ENCODE results near the gene CLIC4. TPM values are rescaled to one million over a fixed set of nuclear protein-coding genes. Genes with fewer than 3 reads are reported as not detected.

Gene CLIC4
- total and polyA plus RNA-seq, 10 of the 15 experiments (the other 5 are each of a cell fraction or from before 2014, with no cell fraction given): 20.4 to 107 (median 69.6) TPM

DNA sequence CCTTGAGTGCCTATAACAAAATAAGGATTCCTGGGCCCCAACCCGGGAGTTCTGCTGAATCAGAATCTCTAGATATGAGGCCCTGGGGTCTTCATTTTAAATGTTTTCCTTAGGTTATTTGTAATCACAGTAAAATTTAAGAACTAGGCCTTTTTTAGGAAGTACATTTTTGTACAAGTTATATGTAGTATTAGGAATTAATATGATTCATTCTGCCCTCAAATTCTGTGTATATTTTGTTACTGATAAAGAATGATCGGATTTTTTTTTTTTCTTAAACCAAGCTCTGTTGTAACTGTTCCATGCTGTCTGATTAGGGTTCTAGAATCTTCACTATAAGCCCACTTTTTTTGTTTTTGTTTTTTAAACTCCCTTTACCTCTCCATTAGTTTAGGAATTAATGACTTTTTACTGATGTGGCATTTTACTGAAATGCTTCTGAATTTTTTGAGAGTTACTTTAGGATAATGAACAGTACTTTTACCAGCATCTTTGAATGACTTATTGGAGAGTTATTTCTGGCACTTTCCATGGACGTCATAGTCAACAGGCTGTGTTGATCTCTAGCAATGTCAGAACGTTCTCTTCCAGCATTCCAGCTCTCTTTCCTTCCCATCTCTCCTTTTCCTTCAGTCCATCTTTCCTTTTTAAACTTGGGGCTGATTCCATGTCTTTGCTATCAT lies 48.3 kb downstream of the CLIC4 start:
- RAD21 ChIA-PET (ENCODE audit: unreplicated experiment): no interaction called here
- no peak for FAIRE-seq
- ATAC-seq: no peak
- DNase-seq (ENCODE audit: low read depth, low spot score): no peak
- SMC1A ChIA-PET (ENCODE audit: uncharacterized antibody, unreplicated experiment): no interaction called here
- TF ChIP-seq ATF7 (IDR thresholded peaks at IDR 0.05; ENCODE audit: low read depth) (no peak), RUNX3 (IDR thresholded peaks at IDR 0.05; ENCODE audit: low read length) (no peak), NFXL1 (IDR thresholded peaks at IDR 0.05; ENCODE audit: borderline replicate concordance) (no peak), PML (IDR thresholded peaks at IDR 0.05; ENCODE audit: low read length) (no peak), CHD2 (IDR thresholded peaks at IDR 0.05; ENCODE audit: borderline replicate concordance, low read depth, low read length) (no peak), SREBF1 (IDR thresholded peaks at IDR 0.05; ENCODE audit: low read length) (no peak), YBX1 (IDR thresholded peaks at IDR 0.05) (no peak), SMARCA5 (IDR thresholded peaks at IDR 0.05) (no peak), DPF2 (IDR thresholded peaks at IDR 0.05) (no peak), ZNF274 (IDR thresholded peaks at IDR 0.05; ENCODE audit: insufficient read depth, insufficient read length) (no peak), IRF4 (IDR thresholded peaks at IDR 0.05; ENCODE audit: low read depth, low read length) (no peak), ESRRA (IDR thresholded peaks at IDR 0.05; ENCODE audit: low read length) (no peak), SPI1 (IDR thresholded peaks at IDR 0.05; ENCODE audit: borderline replicate concordance, insufficient read depth, low read depth, low read length) (no peak), MEF2A (IDR thresholded peaks at IDR 0.05; ENCODE audit: insufficient read depth, low read depth, low read length) (no peak), TCF7 (IDR thresholded peaks at IDR 0.05; ENCODE audit: borderline replicate concordance) (no peak)
- TF ChIP-seq, protein P1, sequence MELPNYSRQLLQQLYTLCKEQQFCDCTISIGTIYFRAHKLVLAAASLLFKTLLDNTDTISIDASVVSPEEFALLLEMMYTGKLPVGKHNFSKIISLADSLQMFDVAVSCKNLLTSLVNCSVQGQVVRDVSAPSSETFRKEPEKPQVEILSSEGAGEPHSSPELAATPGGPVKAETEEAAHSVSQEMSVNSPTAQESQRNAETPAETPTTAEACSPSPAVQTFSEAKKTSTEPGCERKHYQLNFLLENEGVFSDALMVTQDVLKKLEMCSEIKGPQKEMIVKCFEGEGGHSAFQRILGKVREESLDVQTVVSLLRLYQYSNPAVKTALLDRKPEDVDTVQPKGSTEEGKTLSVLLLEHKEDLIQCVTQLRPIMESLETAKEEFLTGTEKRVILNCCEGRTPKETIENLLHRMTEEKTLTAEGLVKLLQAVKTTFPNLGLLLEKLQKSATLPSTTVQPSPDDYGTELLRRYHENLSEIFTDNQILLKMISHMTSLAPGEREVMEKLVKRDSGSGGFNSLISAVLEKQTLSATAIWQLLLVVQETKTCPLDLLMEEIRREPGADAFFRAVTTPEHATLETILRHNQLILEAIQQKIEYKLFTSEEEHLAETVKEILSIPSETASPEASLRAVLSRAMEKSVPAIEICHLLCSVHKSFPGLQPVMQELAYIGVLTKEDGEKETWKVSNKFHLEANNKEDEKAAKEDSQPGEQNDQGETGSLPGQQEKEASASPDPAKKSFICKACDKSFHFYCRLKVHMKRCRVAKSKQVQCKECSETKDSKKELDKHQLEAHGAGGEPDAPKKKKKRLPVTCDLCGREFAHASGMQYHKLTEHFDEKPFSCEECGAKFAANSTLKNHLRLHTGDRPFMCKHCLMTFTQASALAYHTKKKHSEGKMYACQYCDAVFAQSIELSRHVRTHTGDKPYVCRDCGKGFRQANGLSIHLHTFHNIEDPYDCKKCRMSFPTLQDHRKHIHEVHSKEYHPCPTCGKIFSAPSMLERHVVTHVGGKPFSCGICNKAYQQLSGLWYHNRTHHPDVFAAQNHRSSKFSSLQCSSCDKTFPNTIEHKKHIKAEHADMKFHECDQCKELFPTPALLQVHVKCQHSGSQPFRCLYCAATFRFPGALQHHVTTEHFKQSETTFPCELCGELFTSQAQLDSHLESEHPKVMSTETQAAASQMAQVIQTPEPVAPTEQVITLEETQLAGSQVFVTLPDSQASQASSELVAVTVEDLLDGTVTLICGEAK (IDR thresholded peaks at IDR 0.05; ENCODE audit: borderline replicate concordance): no peak
- TF ChIP-seq, protein P2, sequence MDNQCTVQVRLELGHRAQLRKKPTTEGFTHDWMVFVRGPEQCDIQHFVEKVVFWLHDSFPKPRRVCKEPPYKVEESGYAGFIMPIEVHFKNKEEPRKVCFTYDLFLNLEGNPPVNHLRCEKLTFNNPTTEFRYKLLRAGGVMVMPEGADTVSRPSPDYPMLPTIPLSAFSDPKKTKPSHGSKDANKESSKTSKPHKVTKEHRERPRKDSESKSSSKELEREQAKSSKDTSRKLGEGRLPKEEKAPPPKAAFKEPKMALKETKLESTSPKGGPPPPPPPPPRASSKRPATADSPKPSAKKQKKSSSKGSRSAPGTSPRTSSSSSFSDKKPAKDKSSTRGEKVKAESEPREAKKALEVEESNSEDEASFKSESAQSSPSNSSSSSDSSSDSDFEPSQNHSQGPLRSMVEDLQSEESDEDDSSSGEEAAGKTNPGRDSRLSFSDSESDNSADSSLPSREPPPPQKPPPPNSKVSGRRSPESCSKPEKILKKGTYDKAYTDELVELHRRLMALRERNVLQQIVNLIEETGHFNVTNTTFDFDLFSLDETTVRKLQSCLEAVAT (IDR thresholded peaks at IDR 0.05): no peak
- TF ChIP-seq, protein P3, sequence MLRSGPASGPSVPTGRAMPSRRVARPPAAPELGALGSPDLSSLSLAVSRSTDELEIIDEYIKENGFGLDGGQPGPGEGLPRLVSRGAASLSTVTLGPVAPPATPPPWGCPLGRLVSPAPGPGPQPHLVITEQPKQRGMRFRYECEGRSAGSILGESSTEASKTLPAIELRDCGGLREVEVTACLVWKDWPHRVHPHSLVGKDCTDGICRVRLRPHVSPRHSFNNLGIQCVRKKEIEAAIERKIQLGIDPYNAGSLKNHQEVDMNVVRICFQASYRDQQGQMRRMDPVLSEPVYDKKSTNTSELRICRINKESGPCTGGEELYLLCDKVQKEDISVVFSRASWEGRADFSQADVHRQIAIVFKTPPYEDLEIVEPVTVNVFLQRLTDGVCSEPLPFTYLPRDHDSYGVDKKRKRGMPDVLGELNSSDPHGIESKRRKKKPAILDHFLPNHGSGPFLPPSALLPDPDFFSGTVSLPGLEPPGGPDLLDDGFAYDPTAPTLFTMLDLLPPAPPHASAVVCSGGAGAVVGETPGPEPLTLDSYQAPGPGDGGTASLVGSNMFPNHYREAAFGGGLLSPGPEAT (IDR thresholded peaks at IDR 0.05; ENCODE audit: low read depth): no peak
- TF ChIP-seq, protein P4, sequence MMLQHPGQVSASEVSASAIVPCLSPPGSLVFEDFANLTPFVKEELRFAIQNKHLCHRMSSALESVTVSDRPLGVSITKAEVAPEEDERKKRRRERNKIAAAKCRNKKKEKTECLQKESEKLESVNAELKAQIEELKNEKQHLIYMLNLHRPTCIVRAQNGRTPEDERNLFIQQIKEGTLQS (IDR thresholded peaks at IDR 0.05; ENCODE audit: borderline replicate concordance, extremely low read depth, low read depth, low read length): no peak
- peaks cover 17% of the 10 kb centered on the region for H3K79me2 ChIP-seq (ENCODE audit: control insufficient read depth, insufficient read depth, low read length)
- CTCF ChIA-PET: interaction anchor here (1.5 kb wide), 1 partner anchor 35 kb away, joined by 4 read pairs; no protein-coding TSS in a partner anchor
- H3K4me1 ChIP-seq (ENCODE audit: control insufficient read depth, insufficient read depth, low read length): no peaks in the 10 kb centered on the region
- no peaks in the 10 kb centered on the region; the same call in 1 of the 3 replicates for H3K9me3 ChIP-seq (replicated peaks; ENCODE audit: control insufficient read depth, insufficient read depth, low read length)
- no peak overlapping the region for H3K27ac ChIP-seq (ENCODE audit: control insufficient read depth, insufficient read depth)
- no peak overlapping the region for H3K4me2 ChIP-seq (ENCODE audit: control insufficient read depth, insufficient read depth)
- in situ Hi-C loops (cut with MboI): no loop called here
- intact Hi-C loops (cut with micrococcal nuclease; ENCODE audit: unreplicated experiment): no loop called here
- peaks cover 0 to 8% of the 10 kb centered on the region in 2 experiments; a peak in 3 of 4 replicates for H3K36me3 ChIP-seq (ENCODE audit: control insufficient read depth in 2 of 2, insufficient read depth in 2 of 2, low read length in 1 of 2)
- no peak overlapping the region for H2AFZ ChIP-seq (ENCODE audit: control insufficient read depth, low read depth, low read length)
- no peaks in the 10 kb centered on the region; the same call in 1 of the 2 replicates for H4K20me1 ChIP-seq (ENCODE audit: control insufficient read depth, insufficient read depth)
- BruUV-seq (replicated peaks): no TSS peak
- H3K4me3 ChIP-seq: no peak overlapping the region
- WGBS (ENCODE audit: insufficient coverage, insufficient replicate concordance, low lambda C conversion rate, missing lambda C conversion rate): 54% methylated on average over 4 of the region's 4 CpGs
- POLR2A ChIA-PET: no interaction called here
- H3K9ac ChIP-seq (ENCODE audit: control insufficient read depth, insufficient read depth, low read length): no peak overlapping the region
- H3K27me3 ChIP-seq (replicated peaks in 1 of 2; ENCODE audit: control insufficient read depth in 2 of 2, insufficient read depth in 2 of 2, low read length in 1 of 2): no peaks in the 10 kb centered on the region
